Activated naive CD8-positive, alpha-beta T cell treated with anti-CD3 and anti-CD28 coated beads, Interleukin-2, amount 50 U/mL, for 16 hours (primary cell): ENCODE results near the gene RNF128.
"Not testable (repeated sequence)": the region's sequence is repeated elsewhere in the genome, so short reads cannot be mapped to it uniquely, and the experiment has no call there.

Experiments
- DNase-seq: peaks from one replicate; pipeline ENCODE4 v3.0.0-alpha.2; 2020; ENCODE audit warnings: low read depth, low spot score

RNF128 gene

DNA sequence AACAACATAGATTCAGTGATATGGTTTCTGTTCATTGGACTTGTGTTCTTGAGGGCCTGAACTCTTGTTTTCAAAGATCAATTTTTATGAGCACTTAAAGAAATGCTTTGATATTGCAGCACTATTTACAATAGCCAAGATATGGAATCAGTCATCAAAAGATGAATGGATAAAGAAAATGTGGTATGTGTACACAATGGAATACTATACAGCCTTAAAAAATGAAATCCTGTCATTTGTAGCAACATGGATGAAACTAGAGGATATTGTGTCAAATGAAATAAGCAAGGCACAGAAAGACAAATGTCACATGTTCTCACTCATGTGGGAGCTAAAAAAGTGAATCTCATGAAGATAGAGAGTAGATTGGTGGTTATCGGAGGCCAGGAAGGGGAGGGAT lies 21.9 kb downstream of the RNF128 start:
- no peak for DNase-seq

DNA sequence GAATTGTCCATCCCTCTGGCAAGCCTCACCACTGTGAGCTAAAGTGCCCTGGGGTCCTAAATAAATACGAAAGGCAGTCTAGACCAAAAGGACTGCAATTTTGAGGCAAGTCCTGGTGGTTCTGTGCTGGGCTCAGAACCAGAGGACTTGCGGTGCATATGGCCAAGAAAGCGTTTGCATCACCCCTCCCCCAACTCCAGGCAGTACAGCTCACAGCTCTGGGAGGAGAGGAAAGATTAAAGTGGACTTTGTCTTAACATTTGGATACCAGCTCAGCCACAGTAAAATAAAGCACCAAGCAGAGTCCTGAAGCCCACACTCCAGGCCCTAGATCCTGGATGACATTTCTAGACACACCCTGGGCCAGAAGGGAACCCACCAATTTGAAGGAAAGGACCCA lies 24.9 kb downstream of the RNF128 start:
- no peak for DNase-seq

- no peak for DNase-seq
Observed at GRCh38 chrX:106752101-106752678, 25.7 kb downstream of the RNF128 start.

GRCh38 chrX:106769288-106769687 lies 42.8 kb downstream of the RNF128 start:
- DNase-seq = not testable (repeated sequence)

DNA sequence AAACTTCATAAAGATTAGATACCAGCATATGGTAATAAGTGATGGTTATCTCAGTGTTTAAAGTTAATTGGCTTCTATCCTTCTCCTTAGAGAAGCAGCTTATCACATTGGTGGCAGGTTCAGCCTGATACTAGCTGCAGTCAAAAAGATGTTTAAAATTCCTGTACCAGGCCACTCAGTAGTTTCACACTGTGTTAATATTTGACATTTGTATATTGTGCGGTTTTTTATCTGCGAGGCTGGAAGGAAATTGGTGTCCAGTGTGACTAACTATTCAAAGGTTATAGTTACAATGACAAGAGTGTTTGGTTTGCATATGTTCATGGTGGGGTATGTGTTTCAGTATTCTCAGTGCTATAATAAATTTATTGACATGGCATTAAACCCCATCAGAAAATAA lies 48.5 kb downstream of the RNF128 start:
- no peak for DNase-seq

GRCh38 chrX:106780264-106780663 lies 53.8 kb downstream of the RNF128 start:
- no peak for DNase-seq

DNA sequence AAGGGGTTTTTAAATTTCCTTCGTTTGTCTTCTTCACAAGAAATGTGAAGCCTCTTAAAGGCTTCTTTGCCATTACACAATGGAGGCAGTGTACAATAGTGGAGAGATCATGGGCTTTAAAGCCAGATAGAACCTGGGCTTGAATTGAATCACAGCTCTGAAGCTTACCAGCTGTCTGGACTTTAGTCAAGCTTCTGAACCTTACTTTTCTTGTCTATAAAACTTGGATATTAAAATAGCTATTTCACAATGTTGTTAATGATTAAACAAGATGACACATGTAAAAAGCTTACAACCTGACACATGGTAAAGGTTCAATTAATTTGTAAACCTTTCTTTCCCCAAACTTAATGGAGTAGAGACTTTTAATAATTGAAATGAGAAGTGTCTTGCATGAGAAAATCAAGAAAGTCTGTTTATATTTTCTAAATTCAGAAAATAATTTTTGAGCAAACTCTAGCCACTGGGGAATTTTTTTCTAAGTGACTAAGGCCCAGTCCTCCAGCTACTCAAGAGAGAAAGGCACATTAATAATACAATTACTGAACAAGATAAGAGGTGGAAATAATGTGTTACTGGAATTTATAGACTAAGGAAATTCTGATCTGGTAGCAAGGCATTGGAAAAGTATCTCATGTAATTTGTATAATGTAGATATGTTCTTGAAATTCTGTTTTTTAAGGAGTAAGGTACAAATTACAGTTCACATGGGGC lies 54.3 kb downstream of the RNF128 start:
- DNase-seq = no peak

DNA sequence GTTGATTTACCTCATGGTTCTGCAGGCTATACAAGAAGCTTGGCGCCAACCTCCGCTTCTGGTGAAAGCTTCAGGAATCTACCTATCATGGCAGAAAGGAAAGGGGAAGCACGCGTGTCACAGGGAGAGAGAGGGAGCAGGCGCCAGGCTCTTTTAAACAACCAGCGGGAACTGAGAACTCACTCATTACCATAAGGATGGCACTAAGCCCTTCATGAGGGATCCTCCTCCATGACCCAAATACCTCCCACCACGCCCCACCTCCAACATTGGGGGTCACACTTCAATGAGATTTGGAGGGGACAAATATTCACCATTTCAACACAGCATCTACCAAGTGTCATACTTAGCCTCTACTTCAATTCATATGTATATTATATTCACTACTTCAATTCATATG lies 57.2 kb downstream of the RNF128 start:
- no peak for DNase-seq

DNA sequence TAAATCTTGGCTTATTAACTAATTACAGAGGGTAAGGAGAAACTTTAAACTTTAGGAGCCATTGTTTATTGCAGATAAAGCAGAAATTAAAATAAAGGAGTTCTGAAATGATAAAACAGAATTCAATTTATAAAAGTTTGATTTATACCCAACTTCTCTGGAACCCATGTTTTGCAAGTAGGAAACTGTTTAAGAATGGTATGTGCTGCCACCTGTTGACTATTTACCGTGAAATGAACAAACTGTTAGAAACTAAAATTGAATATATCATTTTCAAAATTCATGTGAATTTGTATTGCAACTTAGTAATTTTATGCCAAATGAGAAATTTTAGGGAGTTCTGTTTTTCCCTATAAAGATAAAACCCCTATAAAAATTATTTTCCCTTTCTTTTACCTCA lies 65.0 kb downstream of the RNF128 start:
- DNase-seq = no peak

DNA sequence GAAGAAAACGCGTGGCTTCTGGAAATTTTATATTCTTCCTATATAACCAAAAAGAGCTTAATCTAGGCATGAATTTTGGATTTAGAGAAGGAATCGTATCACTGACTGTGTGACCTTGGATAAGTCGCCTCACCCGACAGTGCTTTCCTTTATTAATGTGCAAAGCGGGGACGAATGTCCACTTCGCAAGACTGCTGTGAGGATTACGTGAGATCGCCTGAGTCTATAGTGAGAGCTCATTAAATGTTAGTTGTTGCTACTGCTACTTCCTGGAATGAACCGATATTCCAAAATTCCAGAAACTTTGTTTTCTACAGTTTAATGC lies 75.5 kb downstream of the RNF128 start:
- no peak for DNase-seq

- no peak for DNase-seq
Observed at GRCh38 chrX:106802388-106803275, 76.1 kb downstream of the RNF128 start, which contains the start of gene TBC1D8B. TBC1D8B (plus strand) TSS chrX:106802673; CDS start chrX:106802854, 181 bp downstream.

DNA sequence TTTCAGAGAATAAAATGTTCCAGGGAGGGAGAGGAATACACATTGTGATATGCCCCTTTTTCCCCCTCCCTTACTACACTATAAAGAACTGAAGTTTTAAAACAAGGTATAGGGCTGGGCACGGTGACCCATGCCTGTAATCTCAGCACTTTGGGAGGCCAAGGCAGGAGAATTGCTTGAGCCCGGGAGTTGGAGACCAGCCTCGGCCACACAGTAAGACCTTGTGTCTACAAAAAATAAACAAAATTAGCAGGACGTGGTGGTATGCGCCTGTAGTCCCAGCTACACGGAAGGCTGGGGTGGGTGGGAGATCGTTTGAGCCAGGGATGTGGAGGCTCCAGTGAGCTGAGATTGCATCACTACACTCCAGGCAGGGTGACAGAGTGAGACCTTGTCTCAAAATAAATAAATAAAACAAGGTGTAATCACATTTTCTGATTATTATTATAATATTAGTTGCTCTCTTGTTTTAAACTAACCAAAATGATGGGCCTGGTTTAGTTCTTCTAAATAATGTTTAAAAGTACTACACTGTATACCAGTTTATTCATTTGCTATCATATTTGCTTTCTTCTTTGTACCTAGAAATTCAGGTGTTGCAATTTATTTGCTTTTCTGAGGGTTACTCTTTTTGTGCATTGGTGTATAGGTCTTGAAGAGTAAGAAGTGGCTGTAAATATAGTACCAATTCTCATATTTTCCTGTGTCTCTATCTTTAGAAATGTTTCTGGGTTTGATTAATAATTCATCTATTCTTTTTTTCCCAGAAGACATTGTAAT lies 84.8 kb downstream of the RNF128 start:
- no peak for DNase-seq

DNA sequence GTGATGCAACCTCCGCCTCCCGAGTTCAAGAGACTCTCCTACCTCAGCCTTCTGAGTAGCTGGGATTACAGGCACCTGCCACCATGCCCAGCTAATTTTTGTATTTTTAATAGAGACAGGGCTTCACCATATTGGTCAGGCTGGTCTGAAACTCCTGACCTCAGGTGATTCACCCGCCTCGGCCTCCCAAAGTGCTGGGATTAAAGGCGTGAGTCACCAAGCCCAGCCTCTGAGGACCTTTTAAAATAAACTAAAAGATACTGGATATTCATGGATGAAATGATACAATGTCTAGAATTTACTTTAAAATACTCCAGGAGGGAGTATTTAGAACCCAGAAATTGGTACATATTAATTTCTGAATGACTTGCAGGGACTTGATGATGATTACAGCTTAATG lies 86.4 kb downstream of the RNF128 start:
- not testable (repeated sequence) for DNase-seq

DNA sequence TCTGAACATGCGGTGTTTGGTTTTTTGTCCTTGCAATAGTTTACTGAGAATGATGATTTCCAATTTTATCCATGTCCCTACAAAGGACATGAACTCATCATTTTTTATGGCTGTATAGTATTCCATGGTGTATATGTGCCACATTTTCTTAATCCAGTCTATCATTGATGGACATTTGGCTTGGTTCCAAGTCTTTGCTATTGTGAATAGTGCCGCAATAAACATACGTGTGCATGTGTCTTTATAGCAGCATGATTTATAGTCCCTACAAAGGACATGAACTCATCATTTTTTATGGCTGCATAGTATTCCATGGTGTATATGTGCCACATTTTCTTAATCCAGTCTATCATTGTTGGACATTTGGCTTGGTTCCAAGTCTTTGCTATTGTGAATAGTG lies 87.6 kb downstream of the RNF128 start:
- not testable (repeated sequence) for DNase-seq
